SKM-1 treated with dmso at 0.1 percent for 144 hours (cell line): Measurements from ENCODE around the gene DYNC1I1.
A peak's percentile ranks its signal among the peaks of the same experiment; 100 is the strongest.

ENCODE experiments used
- DNase-seq: peaks from one replicate; lab custom pipeline; 2025; ENCODE audit not compliant: unreplicated experiment; lab: John Stamatoyannopoulos, UW

Gene DYNC1I1

DNA sequence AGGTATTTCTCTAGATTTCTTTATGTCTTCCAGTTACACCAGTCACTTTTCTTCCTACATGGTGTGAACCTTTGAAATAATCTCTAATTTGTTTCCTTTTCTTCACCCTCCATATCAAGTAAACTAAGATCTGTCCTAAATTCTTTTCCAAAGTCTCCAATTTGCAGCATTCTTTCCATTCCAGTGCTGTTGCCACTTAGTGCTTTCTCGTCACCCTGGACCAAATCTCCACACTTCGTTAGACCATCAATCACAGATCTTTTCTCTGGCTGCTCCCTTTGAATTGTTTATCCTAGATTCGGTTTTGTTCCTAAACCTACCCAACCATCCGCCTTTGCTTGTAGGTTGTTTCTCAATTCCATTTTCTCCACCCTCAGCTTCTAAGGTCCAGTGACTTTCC lies 74.7 kb downstream of the DYNC1I1 start:
- DNase-seq = no peak

- DNase-seq = no peak
These were observed 87.1 kb downstream of the DYNC1I1 start for GRCh38 chr7:95859429-95859828.

DNA sequence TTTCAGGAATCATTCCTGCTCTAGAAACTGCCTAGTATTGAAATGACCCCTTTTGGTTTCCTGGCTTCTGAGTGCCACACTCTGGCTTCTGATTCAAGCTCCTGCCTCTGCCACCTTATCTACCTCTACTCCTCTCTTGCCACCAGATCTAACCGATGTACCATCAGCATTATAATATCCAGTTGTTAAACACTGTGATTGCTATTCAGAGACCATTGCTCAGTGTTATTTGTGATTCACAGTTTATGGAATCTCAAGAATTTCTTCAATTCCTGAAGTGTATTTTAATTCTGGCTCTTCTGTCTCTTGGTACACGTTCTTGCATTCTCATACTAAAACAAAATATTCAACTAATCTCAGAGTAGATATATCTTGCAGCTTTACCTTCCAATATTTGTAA lies 88.7 kb downstream of the DYNC1I1 start:
- no peak for DNase-seq

GRCh38 chr7:95863623-95864022 lies 91.3 kb downstream of the DYNC1I1 start:
- DNase-seq = no peak

DNA sequence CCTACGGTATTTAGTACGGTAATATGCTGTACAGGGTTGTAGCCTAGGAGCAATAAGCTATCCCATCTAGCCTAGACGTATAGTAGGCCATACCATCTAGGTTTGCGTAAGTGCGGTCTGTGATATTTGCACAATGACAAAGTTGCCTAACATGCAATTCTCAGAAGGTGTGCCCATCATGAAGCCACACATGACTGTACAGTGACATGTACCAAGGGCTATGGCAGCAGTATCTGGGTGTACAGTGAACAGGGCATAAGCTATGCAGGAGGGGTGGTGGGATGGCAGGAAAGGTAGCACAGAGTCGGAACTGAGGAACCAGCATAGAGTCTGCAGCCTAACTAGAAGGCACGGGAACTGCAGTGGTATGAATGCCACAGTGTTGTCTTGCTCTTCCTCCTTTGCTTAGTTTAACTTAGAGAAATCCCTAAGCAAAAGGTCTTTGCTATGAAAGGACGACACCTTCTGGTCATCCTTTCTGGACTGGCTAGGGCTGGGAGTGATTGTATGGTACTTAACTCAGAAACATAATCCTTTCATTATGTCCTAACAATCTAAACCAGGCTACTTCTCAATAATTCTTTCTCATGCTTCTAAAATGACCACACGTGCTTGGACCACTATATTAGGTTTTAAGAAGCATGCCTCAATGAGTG lies 93.5 kb downstream of the DYNC1I1 start:
- no peak for DNase-seq

GRCh38 chr7:95867309-95867708 lies 95.0 kb downstream of the DYNC1I1 start:
- no peak for DNase-seq

- peak; percentile 46 for DNase-seq
These were observed 98.9 kb downstream of the DYNC1I1 start for GRCh38 chr7:95871075-95871848.

GRCh38 chr7:95871896-95872295 lies 99.5 kb downstream of the DYNC1I1 start:
- DNase-seq = no peak

- DNase-seq = no peak
These were observed 101.8 kb downstream of the DYNC1I1 start for GRCh38 chr7:95874129-95874528.

DNA sequence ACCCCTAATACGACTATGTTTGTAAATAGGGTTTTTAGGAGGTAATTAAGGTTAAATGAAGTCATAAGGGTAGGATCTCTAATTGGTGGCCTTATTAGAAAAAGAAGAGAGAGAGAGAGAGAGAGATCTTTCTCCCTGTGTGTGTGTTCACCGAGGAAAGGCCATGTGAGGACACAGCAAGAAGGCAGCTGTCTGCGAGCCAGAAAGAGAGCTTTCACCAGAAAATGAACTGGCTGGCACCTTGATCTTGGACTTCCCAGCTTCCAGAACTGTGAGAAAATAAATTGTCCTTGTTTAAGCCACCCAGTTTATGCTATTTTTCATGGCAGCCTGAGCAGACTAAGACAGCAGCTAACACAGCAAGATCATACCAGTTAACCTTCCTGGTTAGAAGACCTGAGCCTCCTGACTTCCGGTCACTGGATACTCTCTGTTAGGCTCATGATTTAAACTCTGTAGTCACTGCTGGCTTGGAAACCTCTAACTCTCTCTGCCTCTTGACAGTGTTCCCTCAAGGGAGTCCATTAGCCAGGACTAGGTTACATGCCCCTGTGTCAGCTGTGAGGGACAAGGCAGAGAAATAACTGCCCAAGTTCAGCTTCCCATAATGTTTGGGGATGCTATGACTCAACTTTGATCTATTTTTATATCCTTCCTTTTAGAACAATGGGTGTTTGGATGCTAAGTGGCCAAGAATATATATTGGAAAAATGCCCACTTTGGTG lies 102.3 kb downstream of the DYNC1I1 start:
- DNase-seq = no peak

DNA sequence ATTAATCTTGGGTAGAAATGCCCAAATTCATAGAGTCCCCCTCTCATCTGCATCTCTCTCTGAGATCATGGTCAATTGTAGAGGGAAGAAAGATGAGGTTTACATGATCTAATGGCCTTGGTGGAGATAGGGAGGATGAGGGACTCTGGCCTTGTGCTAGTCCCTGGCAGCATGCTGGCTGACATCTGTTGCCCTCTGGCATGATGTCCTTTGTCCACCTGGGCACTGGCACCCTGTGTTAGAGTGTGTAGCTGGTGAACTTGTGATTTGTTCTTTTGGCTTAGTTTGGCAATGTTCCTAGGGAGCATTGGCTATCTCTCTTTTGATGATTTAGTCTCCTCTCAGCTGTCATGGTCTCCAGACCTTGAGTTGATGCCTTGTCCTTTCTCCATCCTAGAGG lies 103.2 kb downstream of the DYNC1I1 start:
- DNase-seq = no peak

DNA sequence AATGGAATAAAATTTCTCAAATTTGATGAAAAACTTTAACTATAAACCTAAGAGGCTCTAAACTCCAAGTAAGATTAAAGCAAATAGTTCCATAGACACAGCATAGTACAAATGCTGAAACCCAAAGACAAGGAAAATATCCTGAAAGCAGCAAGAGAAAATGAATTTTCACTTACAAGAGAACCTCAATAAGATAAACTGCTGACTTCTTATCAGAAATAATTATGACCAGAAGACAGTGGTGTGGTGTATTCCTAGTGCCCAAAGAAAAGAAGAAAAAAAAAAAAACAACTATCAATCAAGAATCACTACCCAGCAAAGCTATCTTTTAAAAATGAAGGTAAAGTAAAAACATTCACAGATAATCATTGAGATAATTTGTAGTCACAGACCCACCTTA lies 106.3 kb downstream of the DYNC1I1 start:
- DNase-seq = no peak

DNA sequence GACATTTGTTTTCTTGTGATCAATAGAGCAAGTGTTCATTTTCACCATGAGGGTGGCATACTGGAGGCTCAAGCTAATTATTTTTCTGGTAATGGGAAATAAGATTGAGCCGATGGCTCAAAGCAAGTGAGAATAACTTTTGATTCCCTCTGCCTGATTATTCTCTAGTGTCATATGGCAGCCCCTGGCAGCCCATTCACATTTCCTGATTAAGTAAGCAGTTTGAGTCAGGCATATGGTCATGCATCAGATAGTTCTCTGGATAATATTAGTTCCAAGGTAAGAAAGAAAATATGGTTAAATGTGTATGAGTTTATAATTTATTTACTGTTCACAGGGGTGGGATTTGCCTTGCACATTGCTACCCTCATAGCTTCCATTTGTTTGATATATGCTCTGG lies 109.2 kb downstream of the DYNC1I1 start:
- no peak for DNase-seq

GRCh38 chr7:95883217-95883616 lies 110.9 kb downstream of the DYNC1I1 start:
- no peak for DNase-seq

DNA sequence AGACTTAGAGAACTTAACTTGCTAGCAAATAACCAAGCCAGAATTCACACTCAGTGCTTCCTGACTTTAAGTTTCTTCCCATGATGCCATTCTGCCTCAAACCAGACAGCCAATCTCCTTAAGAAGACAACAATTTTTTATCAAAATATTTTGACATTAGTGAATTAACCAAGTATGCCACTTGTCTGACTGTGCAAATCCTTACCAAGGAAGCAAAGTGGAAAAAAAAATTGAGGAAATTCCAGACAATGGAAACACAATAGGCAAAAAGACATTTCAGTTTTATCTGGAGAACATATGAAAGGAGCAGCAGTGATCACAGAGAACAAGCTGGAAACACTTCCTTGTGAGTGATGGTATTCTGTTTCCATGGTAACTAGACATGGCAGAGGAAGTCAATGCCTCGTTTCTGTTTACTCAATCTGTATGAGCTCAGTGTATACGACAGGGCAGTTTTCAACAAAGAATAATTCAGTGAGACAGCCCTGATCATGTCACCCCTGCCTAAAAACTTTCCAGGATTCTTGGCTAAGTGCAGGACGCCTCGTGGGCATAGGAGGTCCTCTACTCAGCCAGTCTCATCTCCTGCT lies 114.2 kb downstream of the DYNC1I1 start:
- DNase-seq = peak; percentile 39

GRCh38 chr7:95893484-95893883 lies 121.1 kb downstream of the DYNC1I1 start:
- no peak for DNase-seq

- no peak for DNase-seq
These were observed 125.3 kb downstream of the DYNC1I1 start for GRCh38 chr7:95897557-95898251.

- peak; percentile 82 for DNase-seq
These were observed 127.7 kb downstream of the DYNC1I1 start for GRCh38 chr7:95899919-95900513.

- DNase-seq = no peak
These were observed 128.7 kb downstream of the DYNC1I1 start for GRCh38 chr7:95901006-95901405.

- peak; percentile 11 for DNase-seq
These were observed 131.7 kb downstream of the DYNC1I1 start for GRCh38 chr7:95904099-95904498.

DNA sequence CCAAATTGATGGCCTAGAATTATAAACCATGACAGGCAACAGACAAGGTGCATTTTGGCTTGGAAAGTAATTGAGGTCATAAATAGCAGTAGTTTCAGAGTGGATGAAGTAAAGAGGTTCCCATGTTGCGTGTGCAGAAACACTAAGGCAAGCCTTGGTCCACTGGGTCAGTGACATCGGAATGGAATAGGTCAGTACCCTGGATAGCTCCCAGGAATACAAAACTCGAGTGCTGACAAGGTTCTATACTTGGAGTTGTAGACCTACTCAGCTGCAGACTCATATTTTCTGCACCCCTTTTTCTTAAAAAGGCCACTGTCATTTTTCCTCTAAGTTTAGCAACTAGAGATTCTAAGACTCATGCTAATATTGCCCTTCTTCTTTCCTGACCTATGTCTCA lies 132.8 kb downstream of the DYNC1I1 start:
- DNase-seq = no peak
